Measurements from ENCODE around the gene CBS.
"Not testable (repeated sequence)": the region's sequence is repeated elsewhere in the genome, so short reads cannot be mapped to it uniquely, and the experiment has no call there.

CBS gene

DNA sequence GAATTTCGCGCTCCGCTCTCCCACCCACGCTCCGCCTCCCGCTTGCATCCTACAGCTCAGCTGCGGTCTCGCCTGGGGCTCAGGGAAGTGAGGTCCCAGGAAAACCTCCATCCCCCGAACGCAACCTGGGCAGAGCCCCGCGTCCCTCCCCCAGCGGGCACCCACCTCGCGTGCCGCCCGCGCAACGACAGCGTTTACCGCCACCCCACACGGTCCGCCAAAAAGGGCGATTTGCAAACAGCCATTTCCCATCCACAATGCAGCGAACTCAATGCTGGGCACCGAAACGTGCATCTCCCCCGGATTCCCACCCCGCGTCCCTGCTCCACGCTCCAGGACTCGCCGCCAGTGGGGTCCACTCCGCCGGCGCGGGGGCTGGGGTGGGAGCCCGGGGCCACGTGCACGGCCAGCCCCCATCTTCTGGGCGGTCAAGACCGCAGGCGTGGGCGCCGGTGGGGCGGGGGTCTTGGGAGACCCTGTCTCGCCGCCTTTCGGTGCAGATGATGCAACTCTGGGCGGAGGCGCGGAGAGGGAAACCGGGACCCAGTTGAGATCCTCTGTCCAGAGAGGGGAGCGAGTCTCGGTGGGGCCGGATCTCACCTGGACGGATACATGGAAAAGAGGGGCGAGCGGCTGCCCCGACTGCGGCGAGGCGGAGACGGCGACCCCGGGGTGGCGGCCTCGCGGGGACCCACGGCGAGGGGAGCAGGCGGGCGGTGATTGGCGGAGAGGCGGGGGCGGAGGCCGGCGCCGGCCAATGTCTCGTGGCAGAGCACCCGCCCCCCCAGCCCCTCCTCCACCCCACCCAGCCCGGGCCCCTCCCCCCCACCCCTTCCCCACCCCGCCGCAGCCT, at the start of gene CBS:
TSS of gene CBS (minus strand) at position 666 of the 853 bp plus-strand sequence. CDS start 3,642 bp downstream, outside the sequence.
- not testable (repeated sequence) for DNase-seq

DNA sequence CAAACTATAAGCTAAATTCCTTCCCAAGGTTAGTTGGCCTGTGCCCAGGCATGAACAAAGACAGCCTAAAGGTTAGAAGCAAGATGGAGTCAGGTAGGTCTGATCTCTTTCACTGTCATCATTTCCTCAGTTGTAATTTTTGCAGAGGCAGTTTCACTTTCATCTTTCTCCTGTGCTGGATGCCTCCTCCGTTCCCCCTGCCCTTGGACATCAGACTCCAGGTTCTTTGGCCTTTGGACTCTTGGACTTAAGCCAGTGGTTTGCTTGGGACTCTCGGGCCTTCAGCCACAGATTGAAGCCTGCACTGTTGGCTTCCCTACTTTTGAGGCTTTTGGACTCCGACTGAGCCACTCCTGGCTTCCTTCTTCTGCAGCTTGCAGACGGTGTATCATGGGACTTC, 40.3 kb upstream of the CBS start:
- not testable (repeated sequence) for DNase-seq

DNA sequence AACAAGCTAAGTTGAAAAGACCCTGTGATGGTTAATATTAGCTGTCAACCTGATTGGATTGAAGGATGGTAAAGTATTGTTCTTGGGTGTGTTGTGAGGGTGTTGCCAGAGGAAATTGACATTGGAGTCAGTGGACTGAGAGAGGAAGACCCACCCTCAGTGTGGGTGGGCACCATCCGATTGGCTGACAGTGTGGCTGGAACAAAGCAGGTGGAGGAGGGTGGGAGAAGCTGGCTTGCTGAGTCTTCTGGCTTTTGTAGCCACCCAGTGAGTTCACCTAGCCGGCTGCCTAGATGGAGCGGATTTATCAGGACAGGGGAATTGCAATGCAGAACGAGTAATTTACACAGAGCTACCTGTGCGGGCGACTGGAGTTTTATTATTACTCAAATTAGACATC, 38.8 kb upstream of the CBS start:
- DNase-seq, result not testable (repeated sequence)

DNA sequence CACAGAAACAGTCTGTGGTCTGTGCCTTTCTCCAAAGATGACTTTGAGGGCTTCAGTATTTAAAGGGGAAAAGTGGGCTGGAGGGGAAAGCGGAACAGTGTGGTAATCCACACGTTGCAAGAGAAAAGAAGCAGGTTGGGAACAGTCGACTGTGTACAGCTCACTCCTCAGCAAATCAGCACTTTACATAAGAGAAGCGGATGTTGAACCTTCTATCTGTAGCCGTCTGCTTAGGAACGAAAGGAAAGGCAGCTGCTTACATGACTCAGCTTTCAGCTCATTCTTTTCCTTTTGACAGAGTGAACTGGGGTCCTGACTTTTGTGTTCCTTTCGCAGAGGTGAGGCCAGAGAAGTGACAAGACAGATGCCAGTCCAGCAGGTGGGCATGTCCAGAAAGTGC, 33.4 kb upstream of the CBS start:
- DNase-seq, result not testable (repeated sequence)

DNA sequence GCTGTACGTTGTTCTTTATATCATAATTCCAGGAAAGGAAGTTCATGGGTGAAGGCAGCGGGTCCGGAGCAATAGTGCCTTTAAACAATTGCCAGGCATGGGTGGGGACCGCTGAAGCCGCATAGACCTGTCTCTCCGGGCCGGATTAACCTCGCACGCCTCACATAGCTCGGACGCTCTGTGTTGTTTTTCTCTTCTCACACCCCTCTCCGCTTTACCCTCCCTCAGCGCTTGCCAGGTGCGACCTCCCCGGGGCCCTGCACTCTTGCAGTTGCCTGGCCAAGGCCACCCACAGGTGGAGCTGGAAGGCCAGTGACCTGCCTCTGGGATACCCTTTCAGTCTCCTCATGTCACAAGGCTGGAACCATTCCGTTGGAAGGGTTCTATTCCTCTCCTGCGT, 32.5 kb upstream of the CBS start:
- DNase-seq, result not testable (repeated sequence)

DNA sequence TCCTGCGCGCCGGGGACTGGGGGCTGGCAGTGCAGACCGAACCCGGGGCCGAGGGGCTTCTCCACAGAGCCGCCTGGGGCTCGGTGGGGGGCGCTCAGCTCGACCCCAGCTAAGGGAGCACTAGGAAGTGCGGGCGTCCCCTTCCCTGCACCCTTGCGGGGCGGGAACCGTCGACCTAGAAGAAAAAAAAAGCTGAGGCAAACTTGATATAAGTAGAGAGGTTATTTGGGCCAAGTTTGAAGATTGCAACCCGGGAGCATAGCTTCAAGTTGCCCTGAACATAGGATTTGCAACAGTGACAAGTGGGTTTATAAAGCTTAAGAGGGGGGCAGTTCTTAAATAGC, 32.1 kb upstream of the CBS start:
- DNase-seq, result not testable (repeated sequence)

DNA sequence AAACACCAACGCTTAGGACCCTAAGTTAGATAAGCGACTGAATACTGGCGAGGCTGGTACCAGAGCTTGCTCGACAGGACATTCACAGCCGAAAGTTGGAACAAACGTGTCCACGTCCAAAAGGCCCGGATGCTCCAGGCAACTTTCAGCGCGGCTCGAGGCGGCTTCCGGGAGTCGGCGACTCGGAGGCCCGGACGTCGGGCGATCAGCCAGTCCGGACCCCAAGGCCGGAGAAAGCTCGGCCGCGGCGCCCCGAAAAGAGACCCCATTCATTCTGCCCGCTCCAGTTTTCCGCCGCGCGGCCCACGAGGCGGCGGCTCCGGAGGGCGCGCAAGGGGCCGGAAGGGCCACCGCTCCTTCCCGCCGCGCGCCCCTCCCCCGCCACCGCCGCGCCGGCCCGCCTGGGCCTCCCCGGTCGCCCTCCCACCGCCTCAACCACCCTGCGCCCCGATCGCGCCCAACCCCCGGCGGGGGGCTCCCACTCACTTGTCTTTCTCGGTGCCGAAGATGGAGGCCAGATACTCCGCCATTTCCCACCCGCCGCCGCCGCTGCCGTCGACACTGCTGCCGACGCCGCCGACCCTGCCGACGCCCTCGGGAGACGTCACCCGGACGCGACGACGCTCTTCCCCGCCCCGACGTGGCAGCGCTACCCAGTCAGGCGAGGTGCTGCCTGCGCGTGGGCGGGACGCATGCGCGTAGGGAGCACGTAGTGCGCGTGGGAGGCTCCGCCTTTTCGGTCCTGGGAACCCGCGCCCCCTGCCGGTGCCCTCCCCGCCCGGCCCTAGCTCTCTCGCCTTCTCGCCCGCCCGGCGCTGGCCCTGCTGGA, 31.5 kb upstream of the CBS start, which contains the start of gene U2AF1:
TSS of gene U2AF1 (minus strand) at position 606 of the 829 bp plus-strand sequence. CDS start at position 530, 76 bp downstream.
- DNase-seq, result peak; percentile 19

DNA sequence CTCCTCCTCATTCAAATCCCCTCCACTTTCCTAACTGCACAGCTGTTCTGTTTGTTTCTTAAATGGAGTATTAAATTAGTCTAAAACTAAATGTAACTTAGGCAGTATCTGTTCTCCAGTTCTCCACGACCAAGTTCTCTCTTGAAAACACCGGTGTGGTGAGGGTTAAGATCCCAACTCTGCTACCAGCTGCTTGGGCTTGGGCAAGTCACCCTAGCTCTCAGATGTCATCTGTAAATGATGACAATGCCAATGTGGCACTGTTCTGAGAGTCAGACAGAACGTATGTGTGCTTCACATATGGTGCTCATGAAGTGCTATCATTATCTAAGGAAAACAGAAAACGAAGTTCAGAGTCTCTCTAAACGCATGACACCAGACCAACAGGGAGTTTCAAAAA, 29.0 kb upstream of the CBS start:
- not testable (repeated sequence) for DNase-seq

DNA sequence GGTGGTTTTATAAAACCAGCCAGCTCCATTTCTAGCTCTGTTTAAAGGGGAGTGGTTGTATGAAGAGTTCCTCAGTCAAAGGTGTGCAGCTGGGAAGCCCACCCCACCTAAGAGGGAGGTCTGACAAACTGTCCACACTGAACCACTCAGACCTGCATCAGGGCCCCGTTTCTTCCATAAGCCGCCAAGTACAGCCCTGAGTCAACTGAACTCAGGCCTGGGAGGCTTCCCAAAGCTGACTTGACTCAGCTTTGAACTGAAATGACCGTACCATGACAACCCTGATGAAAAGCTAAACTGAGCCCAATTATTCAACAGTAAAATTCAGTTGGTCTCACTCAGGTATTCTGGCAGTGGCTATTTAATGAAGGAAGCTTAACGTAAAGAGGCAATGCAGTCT, 26.6 kb upstream of the CBS start:
- not testable (repeated sequence) for DNase-seq

DNA sequence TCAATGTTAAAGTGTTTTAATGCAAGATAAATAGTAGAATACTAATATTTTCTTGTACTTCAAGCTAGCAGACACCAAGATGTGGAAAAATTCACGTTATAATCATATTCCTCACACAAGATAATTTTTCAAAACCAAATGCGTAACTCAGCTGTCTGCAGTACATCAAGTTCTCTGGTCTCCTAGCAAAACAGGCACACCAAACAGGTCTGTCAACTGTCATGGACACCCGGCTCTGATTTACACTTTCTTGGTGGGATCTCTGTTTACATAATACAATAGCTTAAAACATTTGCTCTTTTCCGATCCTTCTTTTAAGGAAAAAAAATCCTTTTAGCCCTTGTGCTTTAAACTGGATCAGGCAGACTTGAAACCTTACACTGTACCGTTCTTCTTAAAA, 26.0 kb upstream of the CBS start:
- not testable (repeated sequence) for DNase-seq

DNA sequence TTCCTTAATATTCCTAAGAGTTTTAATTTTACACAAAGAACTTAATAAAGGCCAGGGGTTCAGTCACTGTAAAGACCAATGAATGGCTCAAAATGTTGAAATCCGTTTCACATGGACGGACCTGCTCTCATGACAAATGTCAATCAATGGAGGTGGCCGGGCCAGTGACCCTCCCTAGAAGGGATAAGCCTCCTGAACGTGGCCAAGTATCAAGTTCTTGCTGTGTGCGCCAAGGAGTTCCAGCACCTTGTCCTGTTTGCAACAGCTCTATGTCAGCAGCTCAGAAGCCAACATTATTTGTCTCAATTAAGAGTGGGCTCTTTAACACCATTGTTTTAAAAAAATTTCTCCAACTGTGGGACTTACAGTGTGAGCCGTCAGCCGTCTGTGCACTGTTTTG, 25.4 kb upstream of the CBS start:
- DNase-seq, result not testable (repeated sequence)

DNA sequence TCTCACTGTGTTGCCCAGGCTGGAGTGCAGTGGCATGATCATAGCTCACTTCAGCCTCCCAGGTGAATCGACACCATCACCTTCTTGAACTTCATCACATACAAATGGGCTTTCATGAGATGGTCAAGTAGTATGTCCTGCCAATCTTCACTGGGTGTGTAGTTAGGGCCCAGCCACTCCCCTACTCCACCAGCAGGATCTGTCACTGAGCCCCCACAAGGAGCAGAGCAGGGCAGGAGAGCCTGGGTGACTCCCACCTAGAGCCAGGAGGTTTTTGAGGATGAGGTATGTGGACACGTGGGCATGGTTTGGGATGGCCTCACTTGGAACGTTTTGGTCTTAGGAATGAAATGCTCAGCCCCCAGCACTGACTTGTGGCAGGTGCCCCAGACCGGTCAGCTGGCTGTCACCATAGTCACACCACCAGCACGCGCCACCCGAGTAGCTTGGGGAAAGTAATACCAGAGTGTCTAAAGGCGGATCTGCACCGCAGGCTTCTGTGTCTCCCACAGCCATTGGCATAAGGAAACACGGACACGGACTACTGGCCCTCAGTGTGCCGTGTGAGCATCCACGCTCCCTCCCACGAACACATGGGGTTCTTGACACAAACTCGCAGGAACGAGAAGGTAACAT, 16.5 kb upstream of the CBS start:
- DNase-seq, result not testable (repeated sequence)

DNA sequence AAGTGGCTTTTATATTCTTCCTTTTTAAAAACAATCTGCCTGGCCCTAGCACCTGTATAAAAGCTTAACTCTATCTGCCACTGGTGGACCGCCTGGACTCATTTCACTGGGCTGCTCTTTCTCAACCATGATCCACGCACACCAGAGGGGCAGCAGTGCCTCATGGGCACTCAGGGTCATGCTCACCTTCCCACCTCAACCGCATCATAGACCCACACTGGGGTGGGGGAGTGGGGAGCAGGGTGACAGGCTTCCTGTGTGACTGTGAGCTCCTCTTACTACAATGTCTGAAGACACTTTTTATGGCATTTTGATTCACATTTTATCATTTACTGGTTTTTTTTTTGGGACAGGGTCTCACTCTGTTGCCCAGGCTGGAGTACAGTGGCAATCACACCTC, 15.3 kb upstream of the CBS start:
- DNase-seq, result not testable (repeated sequence)

DNA sequence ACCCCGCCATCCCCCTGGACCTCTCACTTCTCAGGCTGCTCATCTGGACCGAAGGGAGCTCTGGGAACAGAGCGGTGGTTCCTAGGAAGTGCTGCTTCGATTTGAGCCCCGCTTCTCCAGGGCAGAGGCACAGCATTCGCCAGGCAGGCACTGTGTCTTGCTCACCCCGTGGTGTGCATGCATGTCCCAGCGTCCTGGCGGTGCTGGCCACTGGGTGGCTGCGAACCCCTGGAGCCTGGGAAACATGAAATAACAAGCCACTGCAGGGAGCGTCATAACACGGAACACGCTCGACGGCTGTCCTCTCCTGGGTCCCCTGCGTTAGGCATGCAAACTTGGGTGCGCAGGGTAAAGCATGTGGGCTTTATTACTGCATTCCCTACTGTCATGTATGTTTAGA, 13.8 kb upstream of the CBS start:
- not testable (repeated sequence) for DNase-seq

DNA sequence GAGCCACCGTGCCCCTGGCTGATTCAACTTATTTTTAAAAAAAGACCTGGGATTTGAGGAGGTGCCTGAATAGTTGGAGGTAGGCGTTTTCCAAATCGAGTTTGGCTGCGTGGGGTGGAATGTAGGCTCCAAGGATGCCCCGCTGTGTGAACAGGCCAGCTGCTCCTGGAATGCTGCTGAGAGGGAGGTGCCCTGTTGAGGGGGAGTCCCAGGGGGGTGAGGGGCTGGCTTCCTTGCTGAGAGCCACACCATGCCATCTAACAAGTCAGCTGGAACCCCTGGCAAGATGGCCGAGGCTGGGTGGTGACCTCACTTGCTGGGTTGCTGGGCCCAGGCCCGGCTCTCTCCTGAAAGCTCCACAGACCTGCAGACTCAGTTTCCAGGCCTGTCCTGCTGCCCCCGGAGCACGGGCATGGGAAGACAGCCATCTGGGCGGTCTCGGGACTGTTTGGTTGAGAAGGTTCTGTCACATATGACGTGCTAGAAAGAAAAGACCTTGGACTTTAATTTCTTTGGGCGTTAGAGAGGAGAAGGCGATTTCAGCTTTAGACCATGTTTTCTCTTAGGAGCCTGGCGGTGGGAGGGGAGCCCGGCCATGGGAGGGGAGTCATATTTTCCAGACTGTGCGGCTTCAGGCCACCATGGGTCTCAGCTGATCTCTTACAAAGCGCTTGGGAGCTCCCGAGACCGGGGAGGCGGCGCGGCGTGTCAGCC, 7.1 kb upstream of the CBS start:
- DNase-seq, result not testable (repeated sequence)

DNA sequence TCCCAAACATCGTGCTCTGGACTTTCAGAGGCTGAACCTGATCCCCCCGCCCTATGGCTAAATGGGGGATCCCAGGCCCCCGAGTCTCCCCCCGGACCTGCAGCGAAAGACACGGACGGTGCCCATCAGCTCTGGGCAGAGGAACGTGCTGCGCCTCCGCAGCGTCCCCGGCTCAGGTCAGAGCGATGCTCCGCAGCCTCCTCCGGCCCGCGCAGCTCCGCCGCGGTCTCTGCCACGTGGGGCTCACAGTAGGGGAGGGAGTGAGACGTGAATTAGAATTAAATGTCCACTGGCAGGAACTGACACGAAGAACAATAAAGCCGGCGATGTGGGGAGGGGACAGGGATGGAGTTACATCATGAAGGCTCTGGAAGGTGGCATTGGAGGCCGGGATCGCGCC, 1.0 kb upstream of the CBS start:
- DNase-seq, result not testable (repeated sequence)

DNA sequence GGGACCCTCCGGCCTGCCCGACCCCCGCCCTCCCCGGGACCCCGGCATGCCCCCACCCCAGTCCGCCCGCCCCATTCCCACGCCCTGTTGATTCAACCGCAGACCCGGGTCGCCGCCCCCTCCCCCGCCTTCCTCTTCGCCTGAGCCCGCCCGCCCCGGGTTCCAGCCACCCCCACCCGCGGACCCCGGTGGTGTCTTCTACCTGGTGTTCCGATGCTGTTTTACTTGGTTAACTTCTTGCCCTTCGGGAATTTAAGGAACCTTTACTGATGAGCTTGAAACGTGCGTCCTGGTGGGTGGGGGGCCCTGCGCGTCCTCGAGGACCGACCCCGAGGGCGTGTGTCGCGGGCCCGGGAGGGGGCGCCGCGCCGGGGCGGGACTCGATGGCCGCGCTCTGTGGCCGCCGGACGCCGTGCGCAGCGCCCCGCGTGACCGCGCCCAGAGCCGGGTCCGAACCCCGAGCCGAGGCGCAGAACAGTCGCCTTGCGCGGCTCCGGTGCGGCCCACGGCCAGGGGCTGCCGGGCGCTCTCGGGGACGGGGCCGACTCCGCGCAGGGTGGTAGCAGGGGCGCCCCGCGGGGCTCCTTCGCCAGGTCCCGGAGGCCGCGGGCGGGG, 495 bp upstream of the CBS start:
- DNase-seq, result not testable (repeated sequence)

DNA sequence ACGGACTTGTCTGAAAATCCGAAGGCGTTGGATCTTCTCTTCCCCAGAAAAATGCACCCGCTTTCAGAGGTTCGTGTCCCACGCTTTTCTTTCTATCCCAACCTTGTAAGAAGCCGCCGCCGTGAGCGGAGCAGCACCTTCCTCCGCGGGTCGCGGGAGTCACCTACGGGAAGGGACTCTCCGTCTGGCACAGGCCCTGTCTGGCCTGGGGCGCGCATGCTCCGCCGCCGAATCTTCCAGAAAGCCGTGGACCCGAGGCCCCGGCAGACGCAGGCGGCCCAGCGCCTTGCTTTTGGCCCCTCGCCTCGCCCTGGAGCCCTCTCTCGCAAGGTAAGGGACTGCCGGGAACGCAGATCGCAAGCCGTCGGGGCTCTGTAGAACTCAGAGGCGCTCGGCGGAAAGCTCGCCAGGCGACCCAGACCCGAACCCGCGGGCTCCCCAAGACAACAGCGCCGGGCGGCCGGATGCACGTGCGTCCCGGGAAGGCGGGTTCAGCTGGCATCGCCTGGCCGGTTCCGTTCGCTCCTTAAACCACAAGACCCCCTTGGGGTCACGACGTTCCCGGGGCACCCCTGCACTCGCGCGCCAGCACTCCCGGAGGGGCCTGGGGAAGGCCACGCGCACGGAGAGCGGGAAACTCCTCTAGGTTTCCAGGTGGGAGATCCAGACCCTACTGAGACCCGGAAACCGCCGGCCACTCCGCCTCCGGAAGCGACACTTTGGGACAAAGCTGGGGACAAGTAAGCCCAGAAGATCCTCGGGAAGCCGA, 1.1 kb downstream of the CBS start:
- not testable (repeated sequence) for DNase-seq

DNA sequence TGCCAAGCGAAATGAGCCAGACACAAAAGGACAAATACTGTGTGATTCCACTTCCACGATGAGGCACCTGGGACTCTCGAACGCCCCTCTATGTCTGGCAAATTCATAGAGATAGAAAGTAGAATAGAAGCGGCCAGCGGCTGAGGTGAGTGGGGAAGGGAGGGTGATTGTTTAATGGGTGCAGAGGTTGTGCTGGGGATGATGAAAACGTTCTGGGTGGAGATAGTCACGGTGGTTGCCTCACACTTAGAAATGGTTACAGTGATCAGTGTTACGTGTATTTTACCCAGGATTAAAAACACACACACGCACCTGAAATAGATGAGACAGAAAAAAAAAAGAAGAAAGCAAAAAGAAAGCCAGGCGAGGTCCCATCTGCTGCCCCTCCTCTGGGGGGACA, 2.9 kb downstream of the CBS start:
- not testable (repeated sequence) for DNase-seq

DNA sequence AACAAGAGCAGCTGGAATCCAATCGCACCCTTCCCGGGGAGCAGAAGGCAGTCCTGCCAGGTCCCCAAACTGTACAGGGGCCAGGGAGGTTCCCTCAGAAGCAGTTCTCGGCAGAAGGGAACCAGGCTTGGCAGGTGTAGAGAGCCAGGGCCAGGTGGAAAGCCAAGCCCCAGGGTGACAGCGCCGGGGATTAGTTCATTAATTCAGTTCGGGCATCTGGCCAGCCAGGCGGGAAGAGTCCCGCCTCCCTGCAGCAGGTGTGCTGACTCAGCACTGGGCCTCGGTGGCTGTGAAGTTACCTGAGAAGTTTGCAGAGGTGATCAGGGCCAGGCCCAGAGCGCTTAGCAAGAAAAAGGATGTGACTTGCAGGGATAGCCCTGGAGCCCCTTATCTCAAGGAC, 6.0 kb downstream of the CBS start:
- not testable (repeated sequence) for DNase-seq

DNA sequence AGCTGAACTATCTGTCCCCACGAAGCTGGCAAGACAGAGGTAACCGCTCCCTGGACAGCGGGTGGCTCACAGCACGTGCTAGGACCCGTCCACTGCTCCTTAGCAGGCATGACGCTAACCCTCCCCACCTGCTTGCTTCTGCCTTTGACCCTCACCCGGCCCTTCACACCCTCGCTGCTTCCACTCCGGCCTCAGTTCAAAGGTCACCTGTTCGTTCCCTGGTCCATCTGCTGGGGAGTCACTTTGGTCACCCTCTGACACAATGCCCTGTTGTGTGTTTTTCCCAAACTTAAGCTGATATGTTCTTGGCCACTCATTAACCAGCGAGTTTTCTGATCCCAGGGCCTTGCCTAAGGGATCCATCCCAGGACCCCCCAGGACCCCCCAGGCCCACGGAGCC, 7.6 kb downstream of the CBS start:
- DNase-seq, result not testable (repeated sequence)
